ENCODE measurements around the gene GAMT. TPM values are rescaled to one million over a fixed set of nuclear protein-coding genes. Genes with fewer than 3 reads are reported as not detected.

GAMT gene
- total and polyA plus RNA-seq, 2 donors (not counting 1 experiment from before 2014, with no cell fraction given) = 20.0 to 44.1 TPM

GRCh38 chr19:1445185-1445931, 44.0 kb upstream of the GAMT start:
- peaks cover 31% of the 10 kb centered on the region for H3K27me3 ChIP-seq (ENCODE audit: control insufficient read depth, insufficient read depth, low read length)
- H3K9ac ChIP-seq (ENCODE audit: insufficient read depth, low read length) = no peak overlapping the region
- H3K27ac ChIP-seq (ENCODE audit: insufficient read depth, low read length) = no peak overlapping the region
- peak in 1 of 2 donors; percentile 36 for DNase-seq (ENCODE audit: low read depth in 2 of 2)
- H3K4me3 ChIP-seq (replicated peaks in 1 of 4; ENCODE audit: control extremely low read depth in 1 of 4, insufficient read depth in 1 of 4, low read depth in 3 of 4, low read length in 4 of 4) = peak overlapping the region in 2 of 4 experiments; percentile 5 to 50
- H3K79me2 ChIP-seq (ENCODE audit: control insufficient read depth, insufficient read depth, low read length) = peaks cover 11% of the 10 kb centered on the region
- TF ChIP-seq, protein P1, sequence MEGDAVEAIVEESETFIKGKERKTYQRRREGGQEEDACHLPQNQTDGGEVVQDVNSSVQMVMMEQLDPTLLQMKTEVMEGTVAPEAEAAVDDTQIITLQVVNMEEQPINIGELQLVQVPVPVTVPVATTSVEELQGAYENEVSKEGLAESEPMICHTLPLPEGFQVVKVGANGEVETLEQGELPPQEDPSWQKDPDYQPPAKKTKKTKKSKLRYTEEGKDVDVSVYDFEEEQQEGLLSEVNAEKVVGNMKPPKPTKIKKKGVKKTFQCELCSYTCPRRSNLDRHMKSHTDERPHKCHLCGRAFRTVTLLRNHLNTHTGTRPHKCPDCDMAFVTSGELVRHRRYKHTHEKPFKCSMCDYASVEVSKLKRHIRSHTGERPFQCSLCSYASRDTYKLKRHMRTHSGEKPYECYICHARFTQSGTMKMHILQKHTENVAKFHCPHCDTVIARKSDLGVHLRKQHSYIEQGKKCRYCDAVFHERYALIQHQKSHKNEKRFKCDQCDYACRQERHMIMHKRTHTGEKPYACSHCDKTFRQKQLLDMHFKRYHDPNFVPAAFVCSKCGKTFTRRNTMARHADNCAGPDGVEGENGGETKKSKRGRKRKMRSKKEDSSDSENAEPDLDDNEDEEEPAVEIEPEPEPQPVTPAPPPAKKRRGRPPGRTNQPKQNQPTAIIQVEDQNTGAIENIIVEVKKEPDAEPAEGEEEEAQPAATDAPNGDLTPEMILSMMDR (conservative IDR thresholded peaks at IDR 0.05 in 1 of 2, IDR thresholded peaks at IDR 0.05 in 1 of 2; ENCODE audit: low read depth in 1 of 2, low read length in 2 of 2) = peak; percentile 43 to 75
- peak; percentile 75 for TF ChIP-seq EZH2 (IDR thresholded peaks at IDR 0.05; ENCODE audit: low read length, missing control alignments)
- peaks cover 21% of the 10 kb centered on the region for H3K36me3 ChIP-seq (ENCODE audit: control insufficient read depth, insufficient read depth, low read length)
- peaks cover 3% of the 10 kb centered on the region for H3K4me1 ChIP-seq (ENCODE audit: control insufficient read depth, extremely low read depth, insufficient read depth, low read length)
- no peaks in the 10 kb centered on the region for H4K20me1 ChIP-seq (ENCODE audit: control insufficient read depth, extremely low read depth, insufficient read depth, low read length)
- H3K4me2 ChIP-seq (ENCODE audit: extremely low read depth, insufficient read depth, low read length) = peak overlapping the region; percentile 32
- no peaks in the 10 kb centered on the region for H3K9me3 ChIP-seq (ENCODE audit: control insufficient read depth, insufficient read depth, low read depth, low read length)
- no peak overlapping the region for H2AFZ ChIP-seq (ENCODE audit: low read length)

DNA sequence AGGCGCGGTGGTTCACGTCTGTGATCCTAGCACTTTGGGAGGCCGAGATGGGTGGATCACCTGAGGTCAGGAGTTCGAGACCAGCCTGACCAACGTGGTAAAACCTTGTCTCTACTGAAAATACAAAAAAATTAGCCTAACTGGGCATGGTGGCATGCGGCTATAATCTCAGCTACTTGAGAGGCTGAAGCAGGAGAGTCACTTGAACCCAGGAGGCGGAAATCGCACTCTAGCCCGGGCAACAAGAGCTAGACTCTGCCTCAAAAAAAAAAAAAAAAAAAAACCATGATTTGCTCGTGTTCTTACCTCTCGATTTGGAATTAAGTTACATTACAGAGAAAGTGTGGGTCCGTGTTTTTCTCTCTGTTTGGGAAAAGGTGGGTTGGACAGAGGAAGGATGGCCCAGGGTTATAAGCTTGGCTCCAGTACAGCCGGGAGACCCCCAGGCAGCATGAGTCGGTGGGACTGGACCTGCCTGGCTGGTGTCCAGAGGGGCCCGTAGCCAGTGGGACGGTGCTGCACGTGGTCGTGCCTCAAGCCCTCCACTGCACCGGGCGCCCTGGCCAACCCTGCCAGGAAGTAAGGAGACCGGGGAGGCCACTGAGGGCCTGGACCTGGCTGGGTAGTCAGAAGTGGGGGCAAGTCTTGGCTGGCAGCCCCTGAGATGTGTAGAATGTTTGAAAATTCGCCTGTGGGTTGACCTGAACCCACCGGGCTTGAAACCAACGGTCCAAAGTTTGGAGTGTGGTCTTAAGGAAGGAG, 40.5 kb upstream of the GAMT start:
- Histone ChIP-seq H3K4me3 (replicated peaks in 1 of 4; ENCODE audit: control extremely low read depth in 1 of 4, insufficient read depth in 1 of 4, low read depth in 3 of 4, low read length in 4 of 4) (no peak overlapping the region), H3K27ac (ENCODE audit: insufficient read depth, low read length) (no peak overlapping the region), H3K9me3 (ENCODE audit: control insufficient read depth, insufficient read depth, low read depth, low read length) (no peaks in the 10 kb centered on the region), H3K36me3 (ENCODE audit: control insufficient read depth, insufficient read depth, low read length) (peaks cover 31% of the 10 kb centered on the region), H3K9ac (ENCODE audit: insufficient read depth, low read length) (no peak overlapping the region), H3K79me2 (ENCODE audit: control insufficient read depth, insufficient read depth, low read length) (peaks cover 33% of the 10 kb centered on the region), H3K4me2 (ENCODE audit: extremely low read depth, insufficient read depth, low read length) (no peak overlapping the region), H4K20me1 (ENCODE audit: control insufficient read depth, extremely low read depth, insufficient read depth, low read length) (no peaks in the 10 kb centered on the region), H3K4me1 (ENCODE audit: control insufficient read depth, extremely low read depth, insufficient read depth, low read length) (peaks cover 5% of the 10 kb centered on the region), H3K27me3 (ENCODE audit: control insufficient read depth, insufficient read depth, low read length) (peaks cover 5% of the 10 kb centered on the region), H2AFZ (ENCODE audit: low read length) (no peak overlapping the region)
- DNase-seq (ENCODE audit: low read depth in 2 of 2) = no peak
- TF ChIP-seq EZH2 (IDR thresholded peaks at IDR 0.05; ENCODE audit: low read length, missing control alignments) = no peak
- TF ChIP-seq, protein P1 (conservative IDR thresholded peaks at IDR 0.05 in 1 of 2, IDR thresholded peaks at IDR 0.05 in 1 of 2; ENCODE audit: low read depth in 1 of 2, low read length in 2 of 2) = no peak

- Histone ChIP-seq H3K4me3 (replicated peaks in 1 of 4; ENCODE audit: control extremely low read depth in 1 of 4, insufficient read depth in 1 of 4, low read depth in 3 of 4, low read length in 4 of 4) (peak overlapping the region in 1 of 4 experiments; percentile 7), H3K36me3 (ENCODE audit: control insufficient read depth, insufficient read depth, low read length) (peaks cover 31% of the 10 kb centered on the region), H3K9ac (ENCODE audit: insufficient read depth, low read length) (no peak overlapping the region), H3K79me2 (ENCODE audit: control insufficient read depth, insufficient read depth, low read length) (peaks cover 33% of the 10 kb centered on the region), H3K9me3 (ENCODE audit: control insufficient read depth, insufficient read depth, low read depth, low read length) (no peaks in the 10 kb centered on the region), H3K4me2 (ENCODE audit: extremely low read depth, insufficient read depth, low read length) (no peak overlapping the region), H3K27me3 (ENCODE audit: control insufficient read depth, insufficient read depth, low read length) (no peaks in the 10 kb centered on the region), H4K20me1 (ENCODE audit: control insufficient read depth, extremely low read depth, insufficient read depth, low read length) (no peaks in the 10 kb centered on the region), H3K27ac (ENCODE audit: insufficient read depth, low read length) (no peak overlapping the region), H3K4me1 (ENCODE audit: control insufficient read depth, extremely low read depth, insufficient read depth, low read length) (peaks cover 5% of the 10 kb centered on the region), H2AFZ (ENCODE audit: low read length) (no peak overlapping the region)
- no peak for TF ChIP-seq EZH2 (IDR thresholded peaks at IDR 0.05; ENCODE audit: low read length, missing control alignments)
- TF ChIP-seq, protein P1 (conservative IDR thresholded peaks at IDR 0.05 in 1 of 2, IDR thresholded peaks at IDR 0.05 in 1 of 2; ENCODE audit: low read depth in 1 of 2, low read length in 2 of 2) = no peak
- DNase-seq (ENCODE audit: low read depth in 2 of 2) = no peak
These were observed 39.7 kb upstream of the GAMT start for GRCh38 chr19:1441022-1441426.
